Ishikawa (cell line): ENCODE results near the gene ATP8A2.

Source experiments
- CEBPB ChIP-seq: IDR thresholded peaks from 2 replicates; pipeline ENCODE4 v1.6.1; 2012
- CREB1 ChIP-seq: IDR thresholded peaks from 2 replicates; pipeline ENCODE4 v1.6.1; 2012; ENCODE audit warnings: low read depth
- EGR1 ChIP-seq: IDR thresholded peaks from 2 replicates; pipeline ENCODE4 v1.6.1; 2012
- EP300 ChIP-seq: IDR thresholded peaks from 2 replicates; pipeline ENCODE4 v1.6.1; 2012; ENCODE audit warnings: borderline replicate concordance
- MAX ChIP-seq: IDR thresholded peaks from 2 replicates; pipeline ENCODE4 v1.6.1; 2012
- NFIC ChIP-seq: IDR thresholded peaks from 2 replicates; pipeline ENCODE4 v1.6.1; 2012
- RAD21 ChIP-seq: IDR thresholded peaks from 2 replicates; pipeline ENCODE4 v1.6.1; 2012; ENCODE audit warnings: low read depth
- TAF1 ChIP-seq: IDR thresholded peaks from 2 replicates; pipeline ENCODE4 v1.6.1; 2012; ENCODE audit warnings: low read depth, mild to moderate bottlenecking
- TCF12 ChIP-seq: IDR thresholded peaks from 2 replicates; pipeline ENCODE4 v1.6.1; 2012; ENCODE audit warnings: low read depth
- YY1 ChIP-seq: IDR thresholded peaks from 2 replicates; pipeline ENCODE4 v1.6.1; 2012; ENCODE audit warnings: low read depth
- TF ChIP-seq, protein P1 (sequence below): IDR thresholded peaks from 2 replicates; pipeline ENCODE4 v1.6.1; 2012; ENCODE audit warnings: low read depth, mild to moderate bottlenecking

GRCh38 chr13:26048741-26049140 lies 677.0 kb downstream of the ATP8A2 start:
- TF ChIP-seq NFIC (no peak), TAF1 (no peak), EP300 (no peak), CEBPB (no peak), YY1 (no peak), CREB1 (no peak), TCF12 (no peak), EGR1 (no peak), MAX (no peak), RAD21 (no peak)
- TF ChIP-seq, protein P1, sequence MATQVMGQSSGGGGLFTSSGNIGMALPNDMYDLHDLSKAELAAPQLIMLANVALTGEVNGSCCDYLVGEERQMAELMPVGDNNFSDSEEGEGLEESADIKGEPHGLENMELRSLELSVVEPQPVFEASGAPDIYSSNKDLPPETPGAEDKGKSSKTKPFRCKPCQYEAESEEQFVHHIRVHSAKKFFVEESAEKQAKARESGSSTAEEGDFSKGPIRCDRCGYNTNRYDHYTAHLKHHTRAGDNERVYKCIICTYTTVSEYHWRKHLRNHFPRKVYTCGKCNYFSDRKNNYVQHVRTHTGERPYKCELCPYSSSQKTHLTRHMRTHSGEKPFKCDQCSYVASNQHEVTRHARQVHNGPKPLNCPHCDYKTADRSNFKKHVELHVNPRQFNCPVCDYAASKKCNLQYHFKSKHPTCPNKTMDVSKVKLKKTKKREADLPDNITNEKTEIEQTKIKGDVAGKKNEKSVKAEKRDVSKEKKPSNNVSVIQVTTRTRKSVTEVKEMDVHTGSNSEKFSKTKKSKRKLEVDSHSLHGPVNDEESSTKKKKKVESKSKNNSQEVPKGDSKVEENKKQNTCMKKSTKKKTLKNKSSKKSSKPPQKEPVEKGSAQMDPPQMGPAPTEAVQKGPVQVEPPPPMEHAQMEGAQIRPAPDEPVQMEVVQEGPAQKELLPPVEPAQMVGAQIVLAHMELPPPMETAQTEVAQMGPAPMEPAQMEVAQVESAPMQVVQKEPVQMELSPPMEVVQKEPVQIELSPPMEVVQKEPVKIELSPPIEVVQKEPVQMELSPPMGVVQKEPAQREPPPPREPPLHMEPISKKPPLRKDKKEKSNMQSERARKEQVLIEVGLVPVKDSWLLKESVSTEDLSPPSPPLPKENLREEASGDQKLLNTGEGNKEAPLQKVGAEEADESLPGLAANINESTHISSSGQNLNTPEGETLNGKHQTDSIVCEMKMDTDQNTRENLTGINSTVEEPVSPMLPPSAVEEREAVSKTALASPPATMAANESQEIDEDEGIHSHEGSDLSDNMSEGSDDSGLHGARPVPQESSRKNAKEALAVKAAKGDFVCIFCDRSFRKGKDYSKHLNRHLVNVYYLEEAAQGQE: no peak
